Left lung (tissue), 10 donors: Measurements from ENCODE around the gene XKR7. TPM values are rescaled to one million over a fixed set of nuclear protein-coding genes. Genes with fewer than 3 reads are reported as not detected.
"Not testable (repeated sequence)": the region's sequence is repeated elsewhere in the genome, so short reads cannot be mapped to it uniquely, and the experiment has no call there.

Experiments used
- ATAC-seq: fragments of 200-7000 bp; cut with Tn5 transposase; one replicate; pipeline ENCODE4 v1.9.1; 2020; ENCODE audit warnings: moderate library complexity
- DNase-seq, 4 donors: peaks; one replicate each; pipeline ENCODE4 v3.0.0-alpha.2; 2013 to 2020
- H3K27ac ChIP-seq, 2 donors: fragments of 200-600 bp; sonication (generic) in 1 of 2; one replicate each; pipeline versions ENCODE4 v1.5.0 to v1.8.0; 2020 to 2021
- H3K27me3 ChIP-seq, 2 donors: fragments of 200-600 bp; sonication (generic) in 1 of 2; one replicate each; pipeline versions ENCODE4 v1.5.0 to v1.8.0; 2020 to 2021
- H3K36me3 ChIP-seq, 2 donors: fragments of 200-600 bp; sonication (generic) in 1 of 2; one replicate each; pipeline versions ENCODE4 v1.5.0 to v1.8.0; 2020 to 2021
- H3K4me1 ChIP-seq, 2 donors: fragments of 200-600 bp; one replicate each; pipeline ENCODE4 v1.8.0; 2021
- H3K4me3 ChIP-seq, 2 donors: fragments of 200-600 bp; sonication (generic) in 1 of 2; one replicate each; pipeline versions ENCODE4 v1.5.0 to v1.8.0; 2020 to 2021; ENCODE audit warnings: mild to moderate bottlenecking in 1 of 2
- H3K9me3 ChIP-seq, 2 donors: fragments of 200-600 bp; sonication (generic) in 1 of 2; one replicate each; pipeline versions ENCODE4 v1.5.0 to v1.8.0; 2020 to 2021
- CTCF ChIP-seq, 2 donors: fragments of 200-600 bp; sonication (generic) in 1 of 2; IDR thresholded peaks; one replicate each; pipeline versions ENCODE4 v1.5.0 to v1.8.0; 2021; ENCODE audit warnings: antibody characterized with exemption in 2 of 2
- intact Hi-C, 2 donors: fragments of 100-400 bp; cut with DNase I; formaldehyde crosslinking; loops; one replicate each; pipeline versions ENCODE4 v1.11.2 to v1.14.2; 2022
- polyA plus RNA-seq, 6 donors: library from polyadenylated mRNA; unstranded; fragments of 120-200 nt; gene quantifications; one replicate each; pipeline ENCODE4 v1.2.1, GENCODE V29; 2013; ENCODE audit not compliant: insufficient read length in 6 of 6
- total RNA-seq, 2 donors: library from RNA; stranded (reverse); fragmentation: NEBNext Ultra II Directional; extraction: Animal tissue kit (Norgen Biotek cat#: 25700); gene quantifications; one replicate each; pipeline ENCODE4 v1.2.1, GENCODE V29; 2021
- donor health status: DM: no; HTN: yes; CAD: no.
- donor health status: DM: no; HTN: no; CAD: no.

XKR7 gene
- total and polyA plus RNA-seq, 8 donors = 0.05 to 0.19 (median 0.07) TPM; not detected in 1

GRCh38 chr20:31926493-31926892 is 41.5 kb upstream of the XKR7 start:
- intact Hi-C loops = no loop called here
- no peak overlapping the region for H3K4me3 ChIP-seq
- ATAC-seq (no peak), DNase-seq (no peak)
- H3K36me3 ChIP-seq = no peaks in the 10 kb centered on the region
- H3K27ac ChIP-seq = no peak overlapping the region
- H3K4me1 ChIP-seq = no peaks in the 10 kb centered on the region
- peaks cover 0 to 25% of the 10 kb centered on the region in 2 donors for H3K27me3 ChIP-seq
- H3K9me3 ChIP-seq = no peaks in the 10 kb centered on the region
- no peak for TF ChIP-seq CTCF (IDR thresholded peaks at IDR 0.05)

GRCh38 chr20:31927627-31928159 is 40.3 kb upstream of the XKR7 start:
- Histone ChIP-seq H3K27me3 (peaks cover 0 to 25% of the 10 kb centered on the region in 2 donors), H3K4me3 (no peak overlapping the region), H3K9me3 (no peaks in the 10 kb centered on the region), H3K27ac (no peak overlapping the region), H3K36me3 (no peaks in the 10 kb centered on the region), H3K4me1 (no peaks in the 10 kb centered on the region)
- no peak for ATAC-seq
- intact Hi-C loops = no loop called here
- TF ChIP-seq CTCF (IDR thresholded peaks at IDR 0.05) = no peak
- no peak for DNase-seq

GRCh38 chr20:31929631-31930030 is 38.3 kb upstream of the XKR7 start:
- H3K4me1 ChIP-seq, ATAC-seq: not testable (repeated sequence)

GRCh38 chr20:31930779-31931178 is 37.2 kb upstream of the XKR7 start:
- no peak for ATAC-seq
- TF ChIP-seq CTCF (IDR thresholded peaks at IDR 0.05) = no peak

More at GRCh38 chr20:31929631-31930030, 38.3 kb upstream of the XKR7 start:
- intact Hi-C loops, H3K27ac ChIP-seq, H3K4me3 ChIP-seq, DNase-seq, H3K36me3 ChIP-seq, H3K9me3 ChIP-seq: not testable (repeated sequence)
- H3K27me3 ChIP-seq = peaks cover 0 to 13% of the 10 kb centered on the region in 2 donors

GRCh38 chr20:31933698-31934097 is 34.3 kb upstream of the XKR7 start:
- no peak for TF ChIP-seq CTCF (IDR thresholded peaks at IDR 0.05)
- no peak for ATAC-seq
- Histone ChIP-seq H3K9me3 (no peaks in the 10 kb centered on the region), H3K4me3 (no peak overlapping the region), H3K27me3 (no peaks in the 10 kb centered on the region), H3K4me1 (no peaks in the 10 kb centered on the region), H3K36me3 (no peaks in the 10 kb centered on the region), H3K27ac (no peak overlapping the region)
- DNase-seq = no peak
- intact Hi-C loops = no loop called here

More at GRCh38 chr20:31930779-31931178, 37.2 kb upstream of the XKR7 start:
- Histone ChIP-seq H3K36me3 (no peaks in the 10 kb centered on the region), H3K4me1 (no peaks in the 10 kb centered on the region), H3K4me3 (no peak overlapping the region), H3K27ac (no peak overlapping the region), H3K27me3 (peaks cover 0 to 10% of the 10 kb centered on the region in 2 donors), H3K9me3 (no peaks in the 10 kb centered on the region)
- intact Hi-C loops = no loop called here
- no peak for DNase-seq

GRCh38 chr20:31934491-31934890 is 33.5 kb upstream of the XKR7 start:
- intact Hi-C loops = no loop called here
- Histone ChIP-seq H3K27ac (no peak overlapping the region), H3K4me3 (no peak overlapping the region), H3K9me3 (no peaks in the 10 kb centered on the region), H3K36me3 (no peaks in the 10 kb centered on the region), H3K4me1 (no peaks in the 10 kb centered on the region), H3K27me3 (no peaks in the 10 kb centered on the region)
- TF ChIP-seq CTCF (IDR thresholded peaks at IDR 0.05) = no peak
- DNase-seq (no peak), ATAC-seq (no peak)
